Measurements from ENCODE around the gene PHF13. TPM values are rescaled to one million over a fixed set of nuclear protein-coding genes. Genes with fewer than 3 reads are reported as not detected.

The PHF13 gene
- polyA plus RNA-seq, 1 of the 3 experiments (the other 2 are of a cell fraction): 8.5 TPM

GRCh38 chr1:6625584-6626149, 12.1 kb downstream of the PHF13 start:
- peaks cover 16% of the 10 kb centered on the region; the same call in 1 of the 2 replicates for H4K20me1 ChIP-seq (ENCODE audit: insufficient read depth)
- WGBS (ENCODE audit: low lambda C conversion rate): 16% methylated on average over 18 of the region's 32 CpGs
- H3K36me3 ChIP-seq (replicated peaks in 1 of 2; ENCODE audit: control insufficient read depth in 1 of 2, insufficient read depth in 2 of 2, low read length in 1 of 2): peaks cover 20 to 38% of the 10 kb centered on the region in 2 experiments
- no peak for TF ChIP-seq ELF1 (IDR thresholded peaks at IDR 0.05)
- DNase-seq: no peak
- peak overlapping the region; percentile 72 to 82 for H3K4me3 ChIP-seq (ENCODE audit: low read depth in 2 of 2, low read length in 1 of 2)
- no peaks in the 10 kb centered on the region for H3K9me3 ChIP-seq
- H3K4me1 ChIP-seq (ENCODE audit: control insufficient read depth in 1 of 2, insufficient read depth in 2 of 2, low read depth in 1 of 2, low read length in 1 of 2): peaks cover 0 to 5% of the 10 kb centered on the region in 2 experiments; a peak in 1 of 4 replicates
- no peaks in the 10 kb centered on the region for H3K9me2 ChIP-seq
- ChIA-PET CTCF (interaction anchor here (0.5 to 3.1 kb wide), 3 partner anchors 9 to 12 kb away, joined by 3 to 8 read pairs (median 3); no protein-coding TSS in a partner anchor), POLR2A (no interaction called here)
- peak overlapping the region; percentile 59 to 77; a peak in 2 of 4 replicates for H3K27ac ChIP-seq (ENCODE audit: low read depth in 2 of 2, low read length in 1 of 2)
- peaks cover 23% of the 10 kb centered on the region for H3F3A ChIP-seq (replicated peaks; ENCODE audit: insufficient read depth)
- peak overlapping the region; percentile 70 for H3K9ac ChIP-seq
- H2AFZ ChIP-seq (ENCODE audit: low read depth): peak overlapping the region; percentile 77; the same call in 1 of the 2 replicates
- H3K79me2 ChIP-seq (ENCODE audit: insufficient read depth): peaks cover 71% of the 10 kb centered on the region
- H3K4me2 ChIP-seq: peak overlapping the region; percentile 76
- no peaks in the 10 kb centered on the region for H3K27me3 ChIP-seq (ENCODE audit: insufficient read depth)

- no peaks in the 10 kb centered on the region for H3K9me3 ChIP-seq
- H3K36me3 ChIP-seq (replicated peaks in 1 of 2; ENCODE audit: control insufficient read depth in 1 of 2, insufficient read depth in 2 of 2, low read length in 1 of 2): peaks cover 9 to 28% of the 10 kb centered on the region in 2 experiments
- CTCF ChIA-PET: interaction anchor here (0.6 to 1.3 kb wide), 2 partner anchors 19 to 387 kb away, joined by 3 to 4 read pairs; no protein-coding TSS in a partner anchor
- H3K4me2 ChIP-seq: no peak overlapping the region
- WGBS (ENCODE audit: low lambda C conversion rate): 100% methylated on average over 4 of the region's 9 CpGs
- H3K79me2 ChIP-seq (ENCODE audit: insufficient read depth): peaks cover 58% of the 10 kb centered on the region
- peaks cover 14% of the 10 kb centered on the region; the same call in 1 of the 2 replicates for H4K20me1 ChIP-seq (ENCODE audit: insufficient read depth)
- no peak overlapping the region for H2AFZ ChIP-seq (ENCODE audit: low read depth)
- H3K4me3 ChIP-seq (ENCODE audit: low read depth in 2 of 2, low read length in 1 of 2): no peak overlapping the region
- POLR2A ChIA-PET: no interaction called here
- H3K27me3 ChIP-seq (ENCODE audit: insufficient read depth): no peaks in the 10 kb centered on the region
- peaks cover 0 to 5% of the 10 kb centered on the region in 2 experiments; a peak in 1 of 4 replicates for H3K4me1 ChIP-seq (ENCODE audit: control insufficient read depth in 1 of 2, insufficient read depth in 2 of 2, low read depth in 1 of 2, low read length in 1 of 2)
- no peak overlapping the region for H3K27ac ChIP-seq (ENCODE audit: low read depth in 2 of 2, low read length in 1 of 2)
- peaks cover 23% of the 10 kb centered on the region for H3F3A ChIP-seq (replicated peaks; ENCODE audit: insufficient read depth)
- no peaks in the 10 kb centered on the region for H3K9me2 ChIP-seq
- H3K9ac ChIP-seq: no peak overlapping the region
- no peak for DNase-seq
- no peak for TF ChIP-seq USF1 (IDR thresholded peaks at IDR 0.05; ENCODE audit: borderline replicate concordance, low read depth)
- no peak for TF ChIP-seq TAF1 (IDR thresholded peaks at IDR 0.05; ENCODE audit: borderline replicate concordance, low read depth, low read length)
- TF ChIP-seq RCOR1 (IDR thresholded peaks at IDR 0.05; ENCODE audit: low read length): no peak
- TF ChIP-seq MAX (IDR thresholded peaks at IDR 0.05; ENCODE audit: low read depth): no peak
These were observed 13.5 kb downstream of the PHF13 start for GRCh38 chr1:6627031-6627430.

GRCh38 chr1:6627841-6628545, 14.5 kb downstream of the PHF13 start:
- TF ChIP-seq FOXM1 (IDR thresholded peaks at IDR 0.05; ENCODE audit: low read depth): no peak
- no peak for TF ChIP-seq NFIC (IDR thresholded peaks at IDR 0.05; ENCODE audit: borderline replicate concordance)
- TF ChIP-seq RCOR1 (IDR thresholded peaks at IDR 0.05; ENCODE audit: low read length): no peak
- no peak for TF ChIP-seq POLR2AphosphoS5 (IDR thresholded peaks at IDR 0.05; ENCODE audit: low read depth, low read length)
- no peak for TF ChIP-seq TAF1 (IDR thresholded peaks at IDR 0.05; ENCODE audit: borderline replicate concordance, low read depth, low read length)
- TF ChIP-seq IRF3 (IDR thresholded peaks at IDR 0.05; ENCODE audit: low read depth, low read length): no peak
- no peak for TF ChIP-seq SMC3 (IDR thresholded peaks at IDR 0.05; ENCODE audit: low read depth, low read length)
- Histone ChIP-seq H2AFZ (ENCODE audit: low read depth) (no peak overlapping the region), H3F3A (replicated peaks; ENCODE audit: insufficient read depth) (peaks cover 18% of the 10 kb centered on the region), H4K20me1 (ENCODE audit: insufficient read depth) (peaks cover 14% of the 10 kb centered on the region; the same call in 1 of the 2 replicates), H3K36me3 (replicated peaks in 1 of 2; ENCODE audit: control insufficient read depth in 1 of 2, insufficient read depth in 2 of 2, low read length in 1 of 2) (peaks cover 8 to 31% of the 10 kb centered on the region in 2 experiments), H3K79me2 (ENCODE audit: insufficient read depth) (peaks cover 48% of the 10 kb centered on the region), H3K4me1 (ENCODE audit: control insufficient read depth in 1 of 2, insufficient read depth in 2 of 2, low read depth in 1 of 2, low read length in 1 of 2) (peaks cover 0 to 5% of the 10 kb centered on the region in 2 experiments; a peak in 1 of 4 replicates), H3K4me3 (ENCODE audit: low read depth in 2 of 2, low read length in 1 of 2) (no peak overlapping the region), H3K27me3 (ENCODE audit: insufficient read depth) (no peaks in the 10 kb centered on the region), H3K9me3 (no peaks in the 10 kb centered on the region), H3K9ac (no peak overlapping the region), H3K9me2 (no peaks in the 10 kb centered on the region), H3K4me2 (no peak overlapping the region), H3K27ac (ENCODE audit: low read depth in 2 of 2, low read length in 1 of 2) (no peak overlapping the region)
- CTCF ChIA-PET: interaction anchor here (0.9 to 1.4 kb wide), 3 partner anchors 9 to 73 kb away, joined by 3 to 6 read pairs (median 4); partner anchors contain the start of gene DNAJC11
- no peak for DNase-seq
- POLR2A ChIA-PET: no interaction called here
- WGBS (ENCODE audit: low lambda C conversion rate): 92% methylated on average over 15 of the region's 21 CpGs

Data from SK-N-SH (cell line).